HG03060 (cell line): ENCODE measurements around the gene BCL2L15.

Experiments used
- ATAC-seq: cut with Tn5 transposase; IDR thresholded peaks from one replicate; pipeline ENCODE4 v1.9.1; 2021; ENCODE audit warnings: low read depth, moderate number of reproducible peaks; ENCODE audit not compliant: unreplicated experiment

BCL2L15 gene

DNA sequence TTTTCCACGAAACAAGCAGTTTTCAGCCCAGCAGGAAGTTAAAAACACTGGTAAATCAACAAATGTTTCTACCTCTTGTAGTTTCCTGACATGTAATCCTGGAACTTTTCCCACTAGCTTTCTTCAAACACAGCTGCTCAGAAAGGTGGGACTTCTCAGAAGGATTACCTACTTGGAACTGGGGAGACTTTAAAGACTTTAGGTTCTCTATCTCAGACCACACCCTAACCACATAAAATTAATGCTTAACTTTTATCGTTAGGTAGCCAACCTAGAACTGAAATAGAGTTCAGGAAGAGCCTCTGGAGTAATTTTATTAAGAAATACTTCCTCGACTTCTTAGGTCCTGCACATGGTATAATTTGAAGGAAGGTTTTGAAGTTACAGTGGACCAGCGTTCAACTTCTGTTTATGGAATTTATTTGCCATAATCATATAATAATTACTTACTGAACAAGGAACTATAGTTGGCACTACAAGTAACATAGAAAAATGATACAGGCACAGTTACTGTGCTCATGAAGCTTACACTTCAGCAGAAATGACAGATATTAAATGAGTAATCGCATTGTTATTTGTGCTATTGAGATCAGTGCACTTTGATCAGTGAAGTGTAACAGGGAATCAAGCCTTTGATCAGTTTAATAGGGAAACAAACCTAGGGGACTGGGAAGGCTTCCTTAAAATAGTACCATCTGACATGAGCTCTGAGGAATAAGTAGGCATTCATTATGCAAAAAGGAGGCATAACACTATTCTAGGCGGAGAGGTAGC, at the start of gene BCL2L15:
TSS of gene BCL2L15 (minus strand) at position 180 of the 774 bp plus-strand sequence. CDS start 206 bp downstream, outside the sequence.
- no peak for ATAC-seq

DNA sequence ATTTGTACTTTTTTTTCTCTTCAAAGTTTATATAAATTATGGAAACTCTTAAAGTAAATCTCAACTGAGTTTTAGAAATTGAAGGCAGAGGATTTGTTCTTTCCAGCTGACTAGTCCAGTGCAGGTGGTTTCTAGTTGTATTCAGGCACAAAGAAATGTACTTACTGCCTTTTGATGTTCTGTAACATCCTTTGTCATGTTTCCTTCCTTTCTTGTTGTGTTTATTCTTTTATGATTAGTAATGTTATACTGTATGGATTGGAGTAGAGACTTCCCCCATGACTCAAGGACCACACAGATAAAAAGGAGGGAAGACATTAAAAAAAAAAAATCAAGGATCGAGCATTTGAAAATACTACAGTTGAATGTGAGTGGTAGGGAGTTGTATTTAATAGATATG, 49.8 kb upstream of the BCL2L15 start:
- no peak for ATAC-seq

DNA sequence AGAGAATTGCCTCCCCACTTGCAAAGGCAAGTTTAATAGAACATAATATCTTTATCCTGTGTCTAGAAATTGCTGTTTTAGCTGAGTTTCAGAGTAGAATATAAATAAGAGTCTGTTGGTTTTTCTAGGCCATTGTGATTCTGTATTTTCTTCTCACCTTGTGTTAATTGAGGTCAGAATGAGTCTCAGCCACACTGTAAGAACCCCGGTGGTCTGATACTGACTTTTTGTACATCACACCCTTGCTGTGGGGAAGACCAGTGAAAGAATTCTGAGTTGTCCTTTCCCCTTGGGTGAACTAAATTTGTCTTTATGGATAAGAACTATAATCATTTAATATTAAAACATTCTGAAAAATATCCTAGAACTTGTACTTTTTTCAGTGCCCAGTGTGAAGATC, 48.6 kb upstream of the BCL2L15 start:
- ATAC-seq: no peak

DNA sequence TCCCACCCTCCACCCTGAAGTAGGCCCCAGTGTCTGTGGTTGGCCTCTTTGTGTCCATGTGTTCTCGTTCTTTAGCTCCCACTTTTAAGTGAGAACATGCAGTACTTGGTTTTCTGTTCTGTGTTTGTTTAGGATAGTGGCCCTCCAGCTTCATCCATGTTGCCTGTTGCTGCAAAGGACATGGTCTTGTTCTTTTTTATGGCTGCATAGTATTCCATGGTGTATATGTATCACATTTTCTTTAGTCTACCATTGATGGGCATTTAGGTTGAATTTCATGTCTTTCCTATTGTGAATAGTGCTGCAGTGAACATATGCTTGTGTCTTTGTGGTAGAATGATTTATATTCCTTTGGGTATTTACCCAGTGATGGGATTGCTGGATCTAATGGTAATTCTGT, 47.8 kb upstream of the BCL2L15 start:
- ATAC-seq: no peak

DNA sequence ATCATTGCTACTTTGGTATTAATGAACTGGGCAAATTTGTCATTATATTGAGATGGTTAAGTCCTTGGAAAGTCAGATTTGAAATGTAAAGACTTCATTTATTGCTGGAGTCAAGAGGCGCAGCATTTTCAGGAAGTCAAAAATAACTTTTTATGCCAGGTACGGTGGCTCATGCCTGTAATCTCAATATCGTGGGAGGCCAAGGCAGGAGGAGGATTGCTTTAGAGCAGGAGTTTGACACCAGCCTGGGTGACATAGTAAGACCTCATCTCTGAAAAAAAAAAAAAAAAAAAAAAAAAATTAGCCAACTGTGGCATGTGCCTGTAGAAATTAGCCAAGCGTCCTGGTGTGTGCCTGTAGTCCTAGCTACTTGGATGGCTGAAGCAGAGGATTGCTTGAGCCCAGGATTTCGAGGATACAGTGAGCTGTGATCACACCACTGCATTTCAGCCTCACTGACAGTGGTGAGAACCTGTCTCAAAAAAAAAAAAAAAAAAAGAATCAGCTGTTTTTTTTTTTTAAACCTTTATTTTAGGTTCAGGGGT, 47.2 kb upstream of the BCL2L15 start:
- ATAC-seq: no peak

DNA sequence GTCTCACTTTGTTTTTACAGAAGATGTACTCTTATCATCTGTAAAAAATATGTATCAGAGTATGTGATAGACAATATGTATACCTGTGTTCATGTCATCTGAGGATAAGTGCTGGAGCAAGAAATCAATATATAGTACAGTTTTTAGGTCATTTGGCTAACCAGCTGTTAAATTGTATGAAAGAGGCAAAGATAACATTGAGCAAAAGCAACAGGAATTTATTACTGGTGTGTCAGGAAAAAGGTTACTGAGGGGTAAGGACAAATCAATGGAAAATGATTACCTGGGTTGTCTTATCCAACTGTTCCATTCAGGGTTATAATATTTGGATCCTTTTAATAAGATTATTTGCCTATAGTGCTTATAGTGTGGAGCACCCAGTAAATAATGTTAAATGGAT, 46.6 kb upstream of the BCL2L15 start:
- no peak for ATAC-seq

DNA sequence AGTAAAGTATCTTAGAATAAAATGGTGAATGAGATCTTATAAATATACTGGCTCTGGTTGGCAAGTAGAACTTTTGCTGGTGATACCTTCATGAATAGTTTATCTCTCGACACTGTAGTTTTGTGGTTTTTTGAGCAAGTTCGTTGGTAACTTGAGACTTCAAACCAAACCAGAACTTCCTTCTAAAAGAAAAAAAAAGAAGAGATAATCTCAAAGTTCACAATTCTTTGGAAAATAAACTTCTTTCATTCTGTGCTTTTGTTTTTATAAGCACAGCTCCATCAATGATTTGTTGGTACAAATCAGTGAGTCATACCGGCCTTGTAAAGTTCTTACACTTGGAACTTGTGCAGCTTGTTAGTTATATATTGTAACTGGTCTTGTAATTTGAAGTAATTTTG, 44.1 kb upstream of the BCL2L15 start:
- no peak for ATAC-seq

DNA sequence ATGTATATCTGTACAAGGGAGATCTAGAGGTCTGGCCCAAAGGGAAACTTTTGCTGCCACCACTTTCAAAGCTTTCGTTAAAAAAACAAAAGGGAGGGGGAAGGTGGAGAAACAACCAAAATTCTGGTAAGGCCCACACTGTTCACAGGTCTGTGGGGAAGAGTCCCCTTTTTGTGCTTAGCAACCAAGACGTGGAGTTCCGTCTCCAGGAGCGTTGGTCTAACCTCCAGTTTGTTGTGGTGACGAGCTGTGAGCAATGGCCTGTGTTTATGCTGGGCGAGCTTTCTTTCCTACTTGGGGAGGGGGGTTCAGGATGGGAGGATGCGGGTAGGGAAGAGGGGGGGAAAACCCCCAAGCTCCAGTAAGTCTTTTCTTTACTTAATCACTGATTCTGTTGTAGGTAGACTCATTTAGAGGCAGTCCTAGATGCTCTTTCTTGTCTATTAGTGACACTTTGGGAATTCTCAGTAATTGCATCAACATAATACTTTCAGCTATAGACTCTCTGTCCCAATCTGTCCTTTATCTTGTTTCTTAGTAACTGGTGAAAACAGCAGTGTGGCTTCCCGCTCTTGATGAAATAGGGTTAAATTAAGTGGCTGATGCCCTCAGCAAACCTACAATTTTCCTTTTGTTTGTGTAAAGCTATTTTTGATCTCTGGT, 43.2 kb upstream of the BCL2L15 start:
- peak; percentile 14 for ATAC-seq

DNA sequence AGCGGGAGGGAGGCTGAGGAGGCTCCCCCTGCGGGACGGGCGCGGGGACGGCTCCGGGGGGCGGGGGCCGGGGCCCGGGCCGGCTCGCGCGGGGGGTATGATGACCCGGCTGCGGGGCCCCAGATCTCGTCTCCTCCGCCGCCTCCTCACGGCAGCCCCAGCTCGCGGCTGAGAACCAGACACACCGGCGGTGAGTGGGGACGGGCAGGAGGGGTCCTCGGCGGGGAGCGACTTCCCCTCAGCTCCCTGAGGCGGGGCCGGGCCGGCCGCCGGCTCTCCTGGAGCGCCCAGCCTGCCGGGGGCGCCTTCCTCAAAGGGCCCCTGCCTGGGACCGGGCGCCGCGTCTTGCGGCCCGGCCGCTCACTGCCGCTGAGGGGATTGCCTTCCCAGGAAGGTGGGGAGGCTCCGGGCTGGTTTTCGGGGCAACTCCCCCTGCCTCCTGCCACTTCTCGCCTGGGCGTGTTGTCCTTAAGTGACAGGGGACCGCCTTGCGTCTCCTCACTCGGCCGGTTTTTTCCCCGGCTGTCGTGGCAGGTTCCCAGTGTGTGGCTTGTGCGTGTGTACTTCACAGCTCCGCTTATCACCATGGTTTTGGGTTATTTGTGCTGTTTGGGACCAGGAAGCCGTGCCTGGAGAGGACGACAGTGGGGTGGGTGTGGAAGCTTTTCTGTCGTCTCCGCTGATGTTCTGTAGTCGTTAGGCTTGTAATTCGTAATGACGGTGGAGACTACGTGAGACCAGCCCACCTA, 42.5 kb upstream of the BCL2L15 start:
- peak; percentile 8 for ATAC-seq

DNA sequence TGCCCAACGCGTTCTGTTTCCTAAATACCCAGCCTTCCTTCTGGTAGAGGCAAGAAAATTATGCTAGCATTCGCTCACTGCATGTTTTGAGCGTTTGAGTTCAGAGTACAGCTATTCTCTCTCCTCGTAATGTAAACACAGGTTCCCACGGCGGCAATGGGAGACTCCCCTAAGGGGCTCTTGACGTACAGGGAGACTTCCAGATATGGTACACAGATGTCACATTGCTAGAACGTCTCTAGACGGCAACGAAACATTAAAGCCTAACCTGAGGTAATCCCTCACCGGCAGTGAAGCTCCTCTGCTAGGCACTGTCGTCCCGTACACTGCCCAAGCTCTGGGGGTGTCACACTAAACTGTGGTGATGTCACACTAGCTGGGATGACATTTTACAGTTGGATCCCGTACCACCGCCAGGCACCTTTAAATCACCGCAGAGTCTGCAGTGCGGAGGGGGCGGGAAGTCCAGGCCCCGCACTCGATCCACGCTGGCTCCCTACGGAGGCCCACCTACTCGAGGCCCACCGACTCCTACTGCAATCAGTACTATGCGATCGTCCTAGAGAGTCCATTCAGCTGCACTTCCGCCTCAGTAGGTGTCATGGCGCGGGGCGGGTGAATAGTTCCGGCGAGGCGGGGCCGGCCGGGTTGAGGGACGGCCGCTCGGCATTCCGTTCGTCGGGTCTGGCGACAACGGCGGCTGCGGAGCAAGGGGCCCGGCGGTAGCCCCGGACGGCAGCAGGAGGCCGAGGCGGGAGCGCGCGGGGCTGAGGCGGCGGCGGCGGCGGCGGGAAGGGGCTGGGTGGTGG, 41.8 kb upstream of the BCL2L15 start, which contains the start of gene HIPK1:
TSS of gene HIPK1 (plus strand) at position 384 of the 809 bp plus-strand sequence.
- ATAC-seq: peak; percentile 56

DNA sequence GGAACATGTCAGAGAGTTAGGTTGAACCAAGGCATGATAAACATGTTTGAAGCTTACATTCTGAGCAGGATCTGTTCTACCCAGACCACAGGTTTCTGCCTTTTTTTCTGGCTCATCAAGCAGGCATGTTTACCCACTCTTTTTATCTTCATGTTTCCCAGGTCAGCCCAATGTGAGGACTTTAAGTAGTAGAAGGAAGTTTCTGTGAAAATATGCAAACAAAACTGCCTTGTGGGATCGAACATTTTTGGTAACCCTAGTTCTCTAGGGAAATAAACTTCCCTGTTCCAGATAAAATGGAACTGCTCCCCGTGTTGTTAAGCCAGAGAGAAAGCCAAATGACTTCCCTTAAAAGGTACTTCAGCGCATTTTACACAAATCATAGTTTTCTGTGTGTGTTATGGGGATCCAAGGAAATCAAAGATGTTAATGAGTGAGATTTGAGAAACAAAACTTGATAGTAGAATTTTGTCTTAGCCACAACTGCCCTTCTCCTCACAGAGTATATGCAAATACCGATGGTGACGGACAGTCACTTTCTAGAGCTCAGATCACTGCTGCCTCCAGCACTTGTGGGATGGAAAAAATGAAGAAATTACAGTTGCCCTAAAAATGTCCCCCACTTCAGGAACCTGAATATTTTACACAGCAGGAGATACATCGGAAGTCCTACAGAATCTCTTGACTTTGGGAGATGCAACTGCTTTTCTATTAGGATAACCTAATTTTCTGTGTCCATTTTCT, 41.0 kb upstream of the BCL2L15 start:
- ATAC-seq: no peak

DNA sequence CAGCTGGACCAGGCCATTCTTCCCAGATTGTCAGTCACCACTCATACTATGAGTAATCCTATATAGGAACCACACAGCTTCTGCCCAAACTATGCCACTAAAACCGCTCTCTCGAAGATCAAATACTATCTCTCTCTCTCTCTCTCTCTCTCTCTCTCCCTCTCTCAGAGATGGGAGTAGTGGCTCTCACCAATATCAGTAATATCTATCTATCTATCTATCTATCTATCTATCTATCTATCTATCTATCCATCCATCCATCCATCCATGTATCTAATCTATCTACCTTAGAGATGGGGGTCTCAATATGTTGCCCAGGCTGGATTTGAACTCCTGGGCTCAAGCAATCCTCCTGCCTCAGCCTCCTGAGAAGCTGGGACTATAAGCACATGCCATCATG, 37.1 kb upstream of the BCL2L15 start:
- no peak for ATAC-seq

DNA sequence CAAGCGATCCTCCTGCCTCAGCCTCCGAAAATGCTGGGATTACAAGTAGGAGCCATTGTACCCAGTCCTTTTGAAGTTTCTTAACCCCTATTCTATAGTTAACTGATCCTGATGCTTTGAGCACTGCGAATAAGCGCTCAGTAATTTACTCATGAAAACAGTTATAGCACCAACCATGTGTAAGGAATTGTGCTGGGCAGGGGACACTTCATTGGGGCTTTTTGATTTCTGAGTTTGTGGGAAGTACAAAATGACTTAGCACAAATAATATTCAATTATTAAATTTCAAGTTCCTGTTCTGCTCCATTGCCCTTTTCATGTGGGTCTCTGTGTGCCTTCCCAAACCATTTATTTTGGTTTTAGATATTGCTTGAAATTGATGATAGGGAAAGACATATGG, 35.6 kb upstream of the BCL2L15 start:
- ATAC-seq: no peak

DNA sequence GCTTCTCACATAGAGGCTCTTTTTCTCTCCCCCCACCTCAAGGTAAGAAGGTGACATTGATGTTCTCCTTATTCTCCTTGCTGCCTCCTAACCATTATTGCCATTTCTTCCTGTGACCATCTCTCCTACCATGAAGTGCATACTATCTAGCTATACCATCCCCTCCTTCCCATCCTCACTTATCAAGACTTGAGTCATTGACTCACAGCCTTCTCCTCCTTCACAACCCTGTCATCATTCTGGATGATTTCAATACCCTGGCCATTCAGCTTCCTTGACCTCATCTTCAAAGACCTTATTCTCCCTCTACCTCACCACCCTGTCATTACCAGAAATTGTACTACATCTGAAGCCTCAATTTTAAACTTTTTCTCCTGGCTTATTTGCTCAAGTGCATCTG, 30.9 kb upstream of the BCL2L15 start:
- no peak for ATAC-seq

DNA sequence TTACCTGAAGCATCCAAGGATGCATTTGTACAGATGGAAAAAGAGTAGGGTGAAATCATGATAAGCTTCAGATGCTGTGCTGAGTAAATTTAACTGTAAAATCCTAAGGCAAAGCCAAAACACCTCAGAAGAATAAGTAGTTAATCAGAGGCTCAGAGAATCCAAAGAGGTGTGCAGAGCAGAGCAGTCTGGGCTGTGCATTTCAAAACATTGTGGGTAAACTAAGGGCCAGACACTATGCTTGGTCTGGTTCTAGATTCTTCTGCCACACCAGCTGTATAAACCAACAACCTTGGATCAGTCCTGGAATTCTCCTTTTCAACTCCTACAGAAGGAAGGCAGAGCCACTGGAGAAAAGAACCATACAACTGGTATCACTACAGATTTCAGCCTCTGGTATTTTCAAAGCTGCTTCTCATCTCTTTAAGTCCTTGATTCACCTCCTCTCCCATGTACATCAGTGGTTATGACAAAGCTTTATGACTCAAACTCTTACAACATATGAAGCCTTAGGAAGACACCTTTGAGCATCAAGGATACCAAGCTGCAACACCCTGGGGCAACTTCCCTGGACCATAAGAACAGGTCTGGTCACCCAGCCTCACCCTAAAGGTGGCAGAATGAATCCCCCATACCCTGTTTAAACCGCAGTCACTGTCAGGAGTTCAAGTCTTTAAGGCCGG, 30.2 kb upstream of the BCL2L15 start:
- no peak for ATAC-seq

DNA sequence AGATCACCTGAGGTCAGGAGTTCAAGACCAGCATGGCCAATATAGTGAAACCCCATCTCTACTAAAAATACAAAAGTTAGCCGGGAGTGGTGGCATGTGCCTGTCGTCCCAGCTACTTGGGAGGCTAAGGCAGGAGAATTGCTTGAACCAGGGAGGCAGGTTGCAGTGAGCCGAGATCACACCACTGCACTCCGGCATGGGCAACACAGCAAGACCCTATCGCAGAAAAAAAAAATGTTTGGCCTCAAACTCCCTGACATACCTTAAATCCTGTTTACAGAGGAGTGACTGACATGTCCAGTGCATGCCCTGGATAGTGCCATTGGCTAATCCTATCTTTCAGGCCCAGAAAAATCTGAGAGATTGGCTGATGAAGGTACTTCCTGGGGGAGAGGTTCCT, 29.6 kb upstream of the BCL2L15 start:
- ATAC-seq: no peak

DNA sequence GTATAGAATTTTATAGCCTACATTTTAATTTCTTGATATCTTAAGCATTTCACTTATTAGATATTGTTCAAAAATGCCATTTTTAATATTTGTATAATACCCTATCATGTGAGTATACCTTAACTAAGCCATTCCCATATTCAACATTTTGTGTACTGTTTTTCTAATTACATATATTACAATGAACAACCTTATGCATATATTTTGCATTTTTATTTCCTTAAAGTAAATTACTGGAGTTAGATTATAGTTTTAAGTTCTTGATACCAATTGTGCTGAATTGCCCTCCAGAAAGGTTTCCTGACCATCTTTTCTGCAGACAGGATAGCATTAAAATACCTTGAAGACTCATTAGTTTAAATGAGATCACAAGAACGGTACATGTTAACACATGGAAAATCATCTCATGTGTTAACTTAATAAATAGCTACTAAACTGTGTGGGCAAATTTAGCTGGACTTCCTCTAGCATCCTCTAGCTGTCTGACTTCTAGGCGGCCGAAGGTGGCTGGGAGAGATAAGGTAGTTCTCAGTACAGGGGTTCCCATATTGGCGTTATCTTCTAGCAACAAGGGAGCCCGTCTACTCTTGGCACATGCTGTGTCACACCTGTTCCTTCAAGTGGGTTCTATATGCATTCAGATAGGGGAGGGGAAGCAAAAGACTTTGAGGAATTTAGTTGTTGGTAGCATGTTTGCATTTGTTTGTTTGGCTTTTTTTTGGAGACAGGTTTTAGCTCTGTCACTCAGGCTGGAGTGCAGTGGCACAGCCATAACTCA, 26.7 kb upstream of the BCL2L15 start:
- ATAC-seq: no peak

DNA sequence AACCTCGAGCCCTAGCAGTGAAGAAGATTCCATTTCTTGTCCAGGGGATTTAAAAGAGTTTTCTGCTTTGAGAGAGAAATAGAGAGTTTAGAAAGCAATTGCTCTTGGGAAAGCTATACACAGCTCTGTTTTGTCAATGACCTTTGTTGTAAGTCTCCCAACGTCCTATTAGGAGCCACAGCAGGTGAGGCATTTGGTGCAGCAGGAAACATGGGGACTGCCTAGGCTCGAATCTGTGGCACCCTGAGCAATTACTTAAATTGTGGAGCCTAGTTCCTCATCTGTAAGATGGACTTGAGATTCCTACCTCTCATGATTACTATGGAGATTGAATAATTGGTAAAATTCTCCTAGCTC, 25.9 kb upstream of the BCL2L15 start:
- ATAC-seq: no peak
